ENCODE data around the gene FUT9.

FUT9 gene

DNA sequence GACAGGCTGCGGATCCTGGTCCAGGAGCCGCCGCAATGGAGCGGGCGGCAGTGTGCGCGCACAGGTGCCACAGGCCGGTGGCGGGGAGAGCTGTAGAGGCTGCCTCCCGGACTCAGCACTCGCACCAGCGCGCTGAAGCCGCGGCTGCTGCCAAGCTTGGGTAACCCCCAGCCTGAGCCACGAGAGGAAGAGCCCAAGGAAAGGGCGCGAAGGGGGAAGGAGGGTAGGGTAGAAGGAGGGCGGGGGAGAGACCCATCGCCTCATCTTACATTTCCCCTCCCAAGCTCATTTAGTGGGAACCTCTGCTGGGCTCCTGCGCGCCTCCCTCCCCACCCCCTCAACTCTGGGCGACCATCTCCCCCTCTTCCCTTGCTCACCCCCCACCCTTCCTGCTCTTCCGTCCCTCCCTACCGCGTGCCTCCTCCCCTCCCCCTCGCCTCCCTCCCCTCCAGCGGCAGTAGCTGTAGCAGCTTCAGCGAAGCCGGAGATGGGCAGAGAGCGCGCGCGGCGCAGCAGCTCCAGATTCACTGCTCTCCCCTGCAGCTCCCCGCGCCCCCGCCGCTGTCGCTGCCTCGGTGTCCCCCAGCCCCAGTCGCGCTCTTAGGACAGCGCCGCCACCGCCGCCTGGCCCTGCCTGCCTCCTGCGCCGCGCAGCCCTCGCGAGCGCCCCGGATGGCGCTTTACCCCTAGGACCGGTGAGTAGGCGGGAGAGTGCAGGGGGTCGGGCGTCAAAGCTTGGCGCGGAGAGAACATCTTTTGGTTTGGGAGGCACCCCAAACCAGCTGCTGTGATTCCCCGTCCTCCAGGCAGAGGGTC lies at the start of gene FUT9:
Gene FUT9 (plus strand): TSS at position 457 of the 816 bp plus-strand sequence. CDS start 187,182 bp downstream, outside the sequence.
- no peak for DNase-seq

GRCh38 chr6:95967594-95967993 lies 48.2 kb upstream of the FUT9 start:
- DNase-seq, result no peak

DNA sequence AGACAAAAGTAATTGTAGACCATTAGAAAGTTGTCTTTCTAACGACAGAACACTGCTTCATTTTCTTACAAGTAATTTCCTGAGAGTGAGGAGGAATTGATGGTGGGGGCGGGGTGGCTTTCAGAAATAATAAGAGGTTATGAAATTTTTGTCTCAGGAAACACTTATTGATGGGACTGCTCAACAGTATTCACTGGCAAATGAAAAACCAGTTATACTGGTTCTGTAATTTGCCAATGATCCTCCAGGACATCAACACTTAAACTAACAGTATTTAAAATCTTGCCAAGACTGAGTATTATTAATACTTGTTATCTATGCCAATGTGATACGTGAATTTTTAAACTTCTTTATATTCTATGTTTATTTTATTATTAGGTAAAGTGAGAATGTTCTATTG lies 41.8 kb upstream of the FUT9 start:
- DNase-seq, result no peak

DNA sequence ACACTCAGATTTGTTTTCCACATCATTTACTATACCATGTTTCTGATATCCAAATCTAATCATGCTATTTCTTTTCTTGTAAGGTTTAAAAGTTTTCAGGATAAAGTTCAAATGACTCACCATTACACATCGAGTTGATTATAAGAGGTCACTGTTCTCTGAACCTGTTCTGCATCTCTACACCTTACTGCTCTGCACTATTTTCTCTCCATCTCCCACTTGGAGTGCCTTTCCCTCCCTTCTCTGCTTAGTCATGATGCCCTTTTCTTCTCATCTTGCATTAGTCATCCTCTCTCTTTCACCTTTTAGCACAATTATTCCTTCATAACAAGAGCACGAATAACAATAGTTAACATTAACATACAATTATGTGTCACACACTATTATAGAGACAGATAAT lies 37.5 kb upstream of the FUT9 start:
- no peak for DNase-seq

- no peak for DNase-seq
Observed at GRCh38 chr6:95991906-95992305, 23.9 kb upstream of the FUT9 start.

DNA sequence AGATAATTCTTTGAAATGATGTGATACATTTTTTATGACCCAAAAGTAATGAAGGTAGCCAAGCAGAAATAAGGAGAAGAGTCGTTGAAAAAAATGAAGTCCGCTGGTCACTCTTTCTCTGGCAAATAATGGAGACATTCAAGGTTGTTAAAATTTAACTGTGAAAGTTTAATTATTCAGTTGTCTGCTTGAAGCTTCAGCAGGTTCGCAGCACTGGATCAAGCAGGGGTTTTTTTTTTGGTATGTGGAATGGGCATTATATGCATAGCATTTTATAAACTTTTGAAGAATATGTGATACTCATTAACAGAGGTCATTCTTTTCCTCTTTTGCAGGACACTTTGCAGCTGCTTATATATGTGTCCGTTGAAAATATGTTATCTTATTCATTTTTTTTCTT lies 21.6 kb upstream of the FUT9 start:
- DNase-seq, result no peak

DNA sequence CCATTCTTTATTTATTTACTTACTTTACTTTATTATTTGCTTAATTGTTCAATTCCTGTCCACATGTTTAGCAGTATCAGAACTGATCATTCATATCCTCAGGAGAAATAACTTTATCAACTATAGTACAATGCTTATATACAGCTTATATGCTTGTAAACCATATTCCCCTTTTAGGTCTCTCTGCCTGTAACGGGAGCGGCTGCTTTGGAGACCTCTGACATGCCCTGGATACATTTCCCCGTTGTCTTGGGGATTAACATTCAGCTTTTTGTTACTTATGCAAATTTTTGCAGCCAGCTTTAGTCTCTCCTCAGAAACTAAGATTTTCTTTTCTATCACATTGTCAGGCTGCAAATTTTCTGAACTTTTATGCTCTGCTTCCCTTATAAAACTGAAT lies 17.6 kb upstream of the FUT9 start:
- no peak for DNase-seq

DNA sequence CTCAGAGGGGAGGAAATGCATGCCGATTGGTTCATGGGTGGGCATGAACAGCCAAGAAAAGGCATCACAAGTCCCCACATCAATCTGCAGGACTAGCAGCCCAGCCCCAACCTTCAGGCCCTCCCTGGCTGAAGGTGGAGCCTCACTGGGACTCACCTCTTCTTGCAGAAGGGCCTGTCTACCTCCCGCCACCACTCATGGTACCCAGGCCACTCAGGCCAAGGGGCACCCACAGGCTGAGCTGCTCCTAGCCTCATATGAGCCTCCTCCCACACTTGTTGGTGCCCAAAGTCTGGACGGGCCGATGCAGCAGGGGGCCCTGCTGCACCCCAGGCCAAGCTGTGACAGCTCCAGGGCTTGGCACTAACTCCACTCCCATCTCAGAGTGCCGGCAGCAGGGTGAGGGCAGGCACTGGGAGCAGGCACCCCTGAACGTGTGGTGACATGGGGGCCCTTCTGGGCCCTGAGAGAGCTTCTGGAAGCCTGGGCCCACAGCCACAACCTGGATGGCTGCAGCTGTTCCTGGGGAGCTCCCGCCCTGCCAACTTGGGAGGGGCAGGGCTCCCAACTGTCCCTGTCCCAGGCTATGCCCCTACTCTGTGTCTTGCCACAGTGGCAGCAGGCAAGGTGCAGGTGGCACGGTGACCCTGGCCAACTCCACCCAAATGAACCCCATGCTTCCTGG lies 13.7 kb upstream of the FUT9 start:
- DNase-seq, result no peak

DNA sequence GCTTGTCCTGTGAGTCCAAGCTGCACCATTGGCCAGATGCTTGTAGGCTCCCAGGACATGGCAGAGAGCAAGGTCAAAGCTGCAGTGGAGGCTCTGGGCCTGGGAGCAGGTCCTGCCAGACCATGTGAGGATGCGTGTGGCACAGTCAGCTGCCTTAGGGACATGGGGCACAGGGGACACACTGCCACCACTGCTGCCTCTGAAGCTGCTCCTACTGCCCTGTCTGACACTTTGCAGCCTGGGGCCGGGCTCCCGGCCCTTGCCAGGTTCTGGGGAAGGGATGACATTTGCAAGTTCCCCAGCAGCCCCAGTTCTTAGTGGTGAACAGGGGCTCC lies 13.2 kb upstream of the FUT9 start:
- no peak for DNase-seq

DNA sequence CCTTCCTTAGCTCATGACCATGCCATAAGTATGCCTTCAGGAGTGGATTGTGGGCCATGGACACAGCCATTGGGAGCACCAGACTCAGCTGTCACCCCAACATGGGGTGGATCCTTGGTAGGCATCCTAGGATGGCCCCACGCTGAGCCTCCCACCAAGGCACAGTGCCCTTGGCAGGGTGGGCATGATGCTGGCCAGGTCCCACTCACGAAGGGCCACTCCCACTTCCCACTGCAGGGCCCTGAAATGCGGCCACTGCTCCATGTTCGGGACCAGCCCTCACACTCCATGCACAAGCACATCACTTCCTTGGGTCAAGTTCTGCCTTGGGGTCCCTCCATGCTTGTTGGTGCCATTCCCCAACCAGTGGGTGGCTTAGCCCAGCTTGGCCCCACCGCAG lies 12.9 kb upstream of the FUT9 start:
- no peak for DNase-seq

DNA sequence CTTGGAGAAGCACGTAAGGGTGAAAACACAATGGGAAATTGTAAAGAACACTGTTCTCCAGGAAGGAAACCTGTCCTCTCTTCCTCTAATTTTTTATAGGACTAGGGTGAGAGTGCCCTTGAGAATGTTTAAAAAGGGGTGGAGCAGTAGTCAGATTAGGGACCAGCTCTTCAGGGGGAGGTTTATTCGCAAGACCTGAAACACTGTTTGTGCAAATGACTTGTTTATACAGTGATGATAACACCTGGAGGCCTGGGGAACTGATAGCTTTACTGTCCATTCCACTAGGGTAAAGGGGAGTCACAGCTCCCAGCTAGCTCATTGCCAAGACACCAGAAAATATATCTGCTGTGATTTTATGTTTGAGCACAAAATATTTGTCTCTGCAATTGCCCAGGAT lies 8.1 kb upstream of the FUT9 start:
- no peak for DNase-seq

DNA sequence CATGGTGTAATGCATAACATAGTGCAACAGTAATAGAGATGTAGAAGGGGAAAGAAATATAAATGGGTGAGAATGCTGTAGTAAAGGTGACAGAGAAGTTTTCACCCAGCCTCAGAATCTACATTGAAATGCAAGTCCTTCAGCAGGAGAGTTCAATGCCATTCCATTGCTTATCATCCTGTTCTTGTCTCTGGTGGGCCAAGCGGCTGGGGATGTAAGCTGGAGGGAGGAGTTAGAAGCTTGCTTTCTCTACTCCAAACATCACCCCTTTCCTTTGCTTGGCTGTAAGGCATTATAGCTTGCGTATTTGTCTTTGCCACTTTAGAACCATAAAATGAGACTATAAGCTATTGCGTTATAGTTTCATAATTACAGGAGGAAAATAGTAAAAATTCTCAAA lies 2.2 kb upstream of the FUT9 start:
- DNase-seq, result no peak

DNA sequence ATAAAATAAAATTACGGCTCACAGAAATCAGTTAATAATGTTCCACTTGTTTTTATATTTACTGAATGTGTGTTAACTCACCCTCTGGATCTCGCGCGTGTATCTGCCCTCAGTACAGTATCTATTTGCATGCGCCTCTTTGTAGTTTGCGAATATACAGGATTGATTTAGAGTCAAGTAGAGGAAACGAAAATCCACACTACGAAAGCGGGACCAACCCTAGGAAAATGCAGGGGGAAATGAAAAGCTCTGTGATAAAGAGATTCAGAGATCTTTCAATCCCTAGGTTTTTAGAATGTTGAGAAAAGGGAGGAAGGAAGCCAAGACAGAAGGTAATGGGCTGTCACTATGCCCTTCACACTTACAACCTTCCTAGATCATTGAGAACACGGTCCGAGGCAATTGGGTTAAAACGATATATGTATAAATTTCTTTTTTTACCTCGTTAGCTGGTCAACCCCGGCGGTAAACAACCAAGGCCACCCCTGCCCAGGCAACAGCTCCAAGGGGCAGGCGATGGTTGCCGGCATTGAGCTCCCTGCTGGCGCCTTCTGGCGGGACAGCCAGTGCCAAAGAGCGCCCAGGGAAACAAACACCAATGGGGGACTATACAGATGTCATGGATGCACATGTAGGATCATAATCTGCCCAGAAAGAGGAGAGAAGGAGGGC lies 792 bp upstream of the FUT9 start:
- no peak for DNase-seq

GRCh38 chr6:96016334-96017069 lies 728 bp downstream of the FUT9 start:
- no peak for DNase-seq

- DNase-seq, result no peak
Observed at GRCh38 chr6:96017070-96017359, 1.2 kb downstream of the FUT9 start.

DNA sequence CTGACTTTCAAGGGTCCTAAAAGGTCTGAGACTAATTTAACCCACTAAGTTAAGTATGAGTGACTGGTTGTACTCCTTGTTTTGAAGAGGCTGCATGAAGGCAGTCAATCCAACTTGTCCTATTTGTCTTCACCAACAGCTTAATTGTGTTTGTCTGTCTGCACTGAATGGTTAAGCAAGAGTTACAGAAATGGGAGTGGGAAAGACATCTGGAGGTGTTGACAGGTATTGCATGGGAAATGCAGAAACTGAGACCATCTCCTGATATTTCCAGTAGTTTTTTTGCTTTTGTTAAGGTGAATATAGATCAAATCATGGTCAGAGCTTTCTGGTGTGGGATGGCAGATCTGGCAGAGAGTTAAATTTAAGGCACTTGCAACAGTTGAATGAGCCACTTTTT lies 6.5 kb downstream of the FUT9 start:
- no peak for DNase-seq

DNA sequence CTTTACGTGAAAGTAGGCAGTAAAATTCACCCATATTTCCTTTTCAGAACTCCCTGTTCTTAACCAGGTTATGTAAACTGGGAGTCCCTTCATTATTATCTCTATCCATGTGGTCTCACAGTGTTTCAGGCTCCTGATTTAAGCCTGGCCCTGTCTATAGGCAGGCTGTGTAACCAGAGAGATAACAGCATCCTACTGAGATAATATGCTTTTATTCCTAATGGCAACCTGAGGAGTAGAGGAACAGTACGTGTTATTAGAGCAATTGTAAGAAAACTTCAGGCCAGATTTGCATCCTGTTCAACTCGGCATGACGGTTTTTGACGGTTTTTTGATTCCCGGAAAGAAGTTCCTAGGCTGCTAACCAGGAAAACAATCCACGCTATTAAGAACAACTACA lies 16.9 kb downstream of the FUT9 start:
- no peak for DNase-seq

DNA sequence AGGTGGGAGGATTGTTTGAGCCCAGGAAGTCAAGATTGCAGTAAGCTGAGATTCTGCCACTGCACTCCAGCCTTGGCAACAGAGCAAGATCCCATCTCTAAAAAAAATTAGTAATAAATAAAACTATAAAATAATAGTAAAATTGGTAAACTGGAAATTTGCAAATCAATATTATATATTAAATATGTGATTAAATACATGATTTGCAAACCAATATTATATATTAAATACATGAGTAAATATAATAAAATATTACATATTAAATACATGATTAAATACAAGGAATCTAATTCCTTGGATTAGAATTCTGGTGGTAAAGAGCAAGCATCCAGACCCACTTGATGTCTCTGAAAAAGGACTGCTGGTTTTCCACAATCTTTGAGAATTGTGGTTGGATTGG lies 35.8 kb downstream of the FUT9 start:
- no peak for DNase-seq

DNA sequence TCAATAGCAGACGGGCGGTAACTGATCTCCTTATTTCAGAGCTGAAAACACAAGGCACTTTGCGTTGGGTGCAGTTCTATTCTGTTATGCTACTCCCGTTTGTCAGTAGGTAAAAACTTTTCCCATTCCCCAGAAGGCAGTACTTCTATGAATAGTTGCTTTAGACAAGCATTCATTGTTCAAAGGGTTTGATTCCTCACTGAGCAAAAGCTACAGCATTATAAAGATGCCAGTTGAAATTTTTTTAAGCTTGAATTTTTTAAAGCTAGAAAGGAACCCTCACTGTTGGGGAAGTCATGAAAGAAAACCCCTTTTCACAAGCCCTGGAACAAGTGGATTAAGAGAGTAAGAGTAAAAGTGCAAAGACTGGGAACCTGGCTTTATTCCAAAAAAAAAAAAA lies 42.3 kb downstream of the FUT9 start:
- no peak for DNase-seq

DNA sequence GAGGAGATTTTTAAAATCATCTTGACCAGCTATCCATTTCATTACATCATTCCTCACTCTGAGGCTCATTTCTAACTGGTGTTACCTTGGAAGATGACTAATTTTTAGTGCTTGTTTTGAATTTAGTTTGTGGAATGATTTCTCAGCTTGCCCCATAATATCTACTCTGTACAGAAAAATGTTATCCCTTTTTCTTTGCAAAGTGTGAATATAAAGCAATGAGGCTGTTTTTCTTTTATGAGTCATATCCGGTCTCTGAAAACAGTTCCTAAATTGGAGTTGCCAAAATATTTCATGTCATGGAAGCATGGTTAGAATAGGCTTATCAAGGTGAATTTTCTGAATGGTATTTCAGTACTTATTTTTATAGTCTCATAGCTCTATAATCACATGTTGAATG lies 43.8 kb downstream of the FUT9 start:
- DNase-seq, result no peak

- no peak for DNase-seq
Observed at GRCh38 chr6:96060249-96060648, 44.5 kb downstream of the FUT9 start.

DNA sequence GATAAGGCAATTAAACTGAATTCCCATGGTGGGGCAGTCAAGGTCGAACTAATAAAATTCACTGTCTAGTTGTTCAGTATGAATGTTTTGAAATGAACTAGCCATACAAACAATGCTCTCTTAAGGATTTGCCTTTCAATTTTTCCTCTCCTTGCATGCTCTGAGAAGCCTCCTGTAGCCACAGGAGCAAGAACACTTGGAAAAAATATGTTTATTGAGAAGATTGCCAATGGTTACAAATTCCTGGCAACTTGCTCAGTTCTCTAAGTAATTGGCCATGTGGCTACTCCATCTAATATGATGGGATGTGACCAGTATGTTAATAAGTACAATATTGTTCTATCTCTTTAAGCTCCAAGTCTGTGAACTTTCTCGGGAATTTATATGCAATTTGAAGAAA lies 49.4 kb downstream of the FUT9 start:
- DNase-seq, result no peak

GRCh38 chr6:96066376-96066775 lies 50.6 kb downstream of the FUT9 start:
- no peak for DNase-seq

GRCh38 chr6:96073555-96073954 lies 57.8 kb downstream of the FUT9 start:
- no peak for DNase-seq

Measured in activated CD4-positive, CD25-positive, alpha-beta regulatory T cell treated with anti-CD3 and anti-CD28 coated beads, Interleukin-2, amount 50 U/mL, for 72 hours (primary cell).